ENCODE data around the gene EXOC6B. TPM values are rescaled to one million over a fixed set of nuclear protein-coding genes. Genes with fewer than 3 reads are reported as not detected.
A peak's percentile ranks its signal among the peaks of the same experiment; 100 is the strongest.

Gene EXOC6B
- total and polyA plus RNA-seq, 9 of the 15 experiments (the other 6 are each of a cell fraction or from before 2014, with no cell fraction given): 0.28 to 4.2 (median 2.0) TPM

DNA sequence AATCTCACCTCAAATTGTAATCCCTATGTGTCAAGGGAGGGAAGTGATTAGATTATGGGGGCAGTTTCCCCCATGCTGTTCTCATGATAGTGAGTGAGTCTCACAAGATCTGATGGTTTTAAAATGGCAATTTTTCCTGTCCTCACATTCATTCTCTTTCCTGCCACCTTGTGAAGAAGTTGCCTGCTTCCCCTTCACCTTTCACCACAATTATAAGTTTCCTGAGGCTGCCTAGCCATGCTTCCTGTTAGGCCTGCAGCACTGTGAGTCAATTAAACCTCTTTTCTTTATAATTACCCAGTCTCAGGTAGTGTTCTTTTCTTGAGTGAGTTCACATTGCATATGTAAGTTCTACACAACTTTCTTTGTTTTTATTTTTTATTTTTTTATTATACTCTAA lies 271.5 kb downstream of the EXOC6B start (continued):
- TF ChIP-seq ZNF584 (CRISPR knock-in tag; IDR thresholded peaks at IDR 0.05; ENCODE audit: low read depth): no peak
- TF ChIP-seq, protein P1, sequence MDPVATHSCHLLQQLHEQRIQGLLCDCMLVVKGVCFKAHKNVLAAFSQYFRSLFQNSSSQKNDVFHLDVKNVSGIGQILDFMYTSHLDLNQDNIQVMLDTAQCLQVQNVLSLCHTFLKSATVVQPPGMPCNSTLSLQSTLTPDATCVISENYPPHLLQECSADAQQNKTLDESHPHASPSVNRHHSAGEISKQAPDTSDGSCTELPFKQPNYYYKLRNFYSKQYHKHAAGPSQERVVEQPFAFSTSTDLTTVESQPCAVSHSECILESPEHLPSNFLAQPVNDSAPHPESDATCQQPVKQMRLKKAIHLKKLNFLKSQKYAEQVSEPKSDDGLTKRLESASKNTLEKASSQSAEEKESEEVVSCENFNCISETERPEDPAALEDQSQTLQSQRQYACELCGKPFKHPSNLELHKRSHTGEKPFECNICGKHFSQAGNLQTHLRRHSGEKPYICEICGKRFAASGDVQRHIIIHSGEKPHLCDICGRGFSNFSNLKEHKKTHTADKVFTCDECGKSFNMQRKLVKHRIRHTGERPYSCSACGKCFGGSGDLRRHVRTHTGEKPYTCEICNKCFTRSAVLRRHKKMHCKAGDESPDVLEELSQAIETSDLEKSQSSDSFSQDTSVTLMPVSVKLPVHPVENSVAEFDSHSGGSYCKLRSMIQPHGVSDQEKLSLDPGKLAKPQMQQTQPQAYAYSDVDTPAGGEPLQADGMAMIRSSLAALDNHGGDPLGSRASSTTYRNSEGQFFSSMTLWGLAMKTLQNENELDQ (CRISPR knock-in tag; IDR thresholded peaks at IDR 0.05; ENCODE audit: borderline replicate concordance): no peak
- TF ChIP-seq STAT6 (CRISPR knock-in tag; IDR thresholded peaks at IDR 0.05): no peak

- H3K9ac ChIP-seq (ENCODE audit: insufficient read depth in 1 of 2, low read depth in 2 of 2, low read length in 2 of 2): no peak overlapping the region
- H3K4me1 ChIP-seq (replicated peaks in 1 of 2; ENCODE audit: control insufficient read depth in 2 of 2, insufficient read depth in 2 of 2, low read length in 2 of 2): peaks cover 0 to 23% of the 10 kb centered on the region in 2 experiments; a peak in 4 of 5 replicates
- ATAC-seq: no peak
- WGBS (ENCODE audit: insufficient coverage, low coverage, missing lambda C conversion rate): 66% methylated on average over 5 of the region's 5 CpGs
- H3K4me2 ChIP-seq (ENCODE audit: insufficient read depth, low read length): no peak overlapping the region
- CTCF ChIA-PET (ENCODE audit: low intra/inter-chr PET ratio): no interaction called here
- H3K36me3 ChIP-seq (ENCODE audit: control insufficient read depth, insufficient read depth, low read length): no peaks in the 10 kb centered on the region
- FAIRE-seq: no peak
- H3K27ac ChIP-seq (ENCODE audit: extremely low read depth, low read depth, low read length): no peak overlapping the region
- in situ Hi-C loops (cut with MboI) (no loop called here), intact Hi-C loops (cut with micrococcal nuclease) (no loop called here)
- no peak overlapping the region for H2AFZ ChIP-seq (ENCODE audit: low read depth, low read length)
- no peaks in the 10 kb centered on the region for H3K9me3 ChIP-seq (replicated peaks; ENCODE audit: control insufficient read depth, insufficient read depth, low read depth, low read length)
- BruUV-seq (replicated peaks): no TSS peak
- DNase-seq (ENCODE audit: extremely low read depth in 1 of 4, low spot score in 3 of 4): peak in 1 of 4 experiments; percentile 7
- POLR2A ChIA-PET: no interaction called here
- H3K9me1 ChIP-seq (ENCODE audit: control insufficient read depth, insufficient read depth, low read length): no peaks in the 10 kb centered on the region
- no peaks in the 10 kb centered on the region for H4K20me1 ChIP-seq (replicated peaks; ENCODE audit: control insufficient read depth, insufficient read depth, low read length)
- no peak overlapping the region for H3K4me3 ChIP-seq
- H3K79me2 ChIP-seq (ENCODE audit: control insufficient read depth, insufficient read depth, low read length): no peaks in the 10 kb centered on the region
- H3K27me3 ChIP-seq (ENCODE audit: control insufficient read depth in 2 of 2, insufficient read depth in 2 of 2, low read length in 2 of 2): no peaks in the 10 kb centered on the region
- no peak for TF ChIP-seq MCM5 (IDR thresholded peaks at IDR 0.05; ENCODE audit: low read depth)
- TF ChIP-seq, protein P2, sequence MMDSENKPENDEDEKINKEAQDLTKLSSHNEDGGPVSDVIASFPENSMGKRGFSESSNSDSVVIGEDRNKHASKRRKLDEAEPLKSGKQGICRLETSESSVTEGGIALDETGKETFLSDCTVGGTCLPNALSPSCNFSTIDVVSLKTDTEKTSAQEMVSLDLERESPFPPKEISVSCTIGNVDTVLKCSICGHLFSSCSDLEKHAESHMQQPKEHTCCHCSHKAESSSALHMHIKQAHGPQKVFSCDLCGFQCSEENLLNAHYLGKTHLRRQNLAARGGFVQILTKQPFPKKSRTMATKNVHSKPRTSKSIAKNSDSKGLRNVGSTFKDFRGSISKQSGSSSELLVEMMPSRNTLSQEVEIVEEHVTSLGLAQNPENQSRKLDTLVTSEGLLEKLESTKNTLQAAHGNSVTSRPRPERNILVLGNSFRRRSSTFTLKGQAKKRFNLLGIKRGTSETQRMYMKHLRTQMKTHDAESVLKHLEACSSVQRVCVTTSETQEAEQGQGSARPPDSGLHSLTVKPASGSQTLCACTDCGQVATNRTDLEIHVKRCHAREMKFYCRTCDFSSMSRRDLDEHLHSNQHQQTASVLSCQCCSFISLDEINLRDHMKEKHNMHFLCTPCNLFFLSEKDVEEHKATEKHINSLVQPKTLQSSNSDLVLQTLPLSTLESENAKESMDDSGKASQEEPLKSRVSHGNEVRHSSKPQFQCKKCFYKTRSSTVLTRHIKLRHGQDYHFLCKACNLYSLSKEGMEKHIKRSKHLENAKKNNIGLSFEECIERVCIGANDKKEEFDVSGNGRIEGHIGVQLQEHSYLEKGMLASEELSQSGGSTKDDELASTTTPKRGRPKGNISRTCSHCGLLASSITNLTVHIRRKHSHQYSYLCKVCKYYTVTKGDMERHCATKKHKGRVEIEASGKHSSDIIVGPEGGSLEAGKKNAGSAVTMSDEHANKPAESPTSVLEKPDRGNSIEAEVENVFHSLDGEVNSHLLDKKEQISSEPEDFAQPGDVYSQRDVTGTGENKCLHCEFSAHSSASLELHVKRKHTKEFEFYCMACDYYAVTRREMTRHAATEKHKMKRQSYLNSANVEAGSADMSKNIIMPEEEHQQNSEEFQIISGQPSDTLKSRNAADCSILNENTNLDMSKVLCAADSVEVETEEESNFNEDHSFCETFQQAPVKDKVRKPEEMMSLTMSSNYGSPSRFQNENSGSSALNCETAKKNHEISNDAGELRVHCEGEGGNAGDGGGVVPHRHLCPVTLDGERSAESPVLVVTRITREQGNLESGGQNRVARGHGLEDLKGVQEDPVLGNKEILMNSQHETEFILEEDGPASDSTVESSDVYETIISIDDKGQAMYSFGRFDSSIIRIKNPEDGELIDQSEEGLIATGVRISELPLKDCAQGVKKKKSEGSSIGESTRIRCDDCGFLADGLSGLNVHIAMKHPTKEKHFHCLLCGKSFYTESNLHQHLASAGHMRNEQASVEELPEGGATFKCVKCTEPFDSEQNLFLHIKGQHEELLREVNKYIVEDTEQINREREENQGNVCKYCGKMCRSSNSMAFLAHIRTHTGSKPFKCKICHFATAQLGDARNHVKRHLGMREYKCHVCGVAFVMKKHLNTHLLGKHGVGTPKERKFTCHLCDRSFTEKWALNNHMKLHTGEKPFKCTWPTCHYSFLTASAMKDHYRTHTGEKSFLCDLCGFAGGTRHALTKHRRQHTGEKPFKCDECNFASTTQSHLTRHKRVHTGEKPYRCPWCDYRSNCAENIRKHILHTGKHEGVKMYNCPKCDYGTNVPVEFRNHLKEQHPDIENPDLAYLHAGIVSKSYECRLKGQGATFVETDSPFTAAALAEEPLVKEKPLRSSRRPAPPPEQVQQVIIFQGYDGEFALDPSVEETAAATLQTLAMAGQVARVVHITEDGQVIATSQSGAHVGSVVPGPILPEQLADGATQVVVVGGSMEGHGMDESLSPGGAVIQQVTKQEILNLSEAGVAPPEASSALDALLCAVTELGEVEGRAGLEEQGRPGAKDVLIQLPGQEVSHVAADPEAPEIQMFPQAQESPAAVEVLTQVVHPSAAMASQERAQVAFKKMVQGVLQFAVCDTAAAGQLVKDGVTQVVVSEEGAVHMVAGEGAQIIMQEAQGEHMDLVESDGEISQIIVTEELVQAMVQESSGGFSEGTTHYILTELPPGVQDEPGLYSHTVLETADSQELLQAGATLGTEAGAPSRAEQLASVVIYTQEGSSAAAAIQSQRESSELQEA (IDR thresholded peaks at IDR 0.05; ENCODE audit: low read depth): no peak
Measured at GRCh38 chr2:72548081-72548764, 277.6 kb downstream of the EXOC6B start.

Measured in K562 (cell line).